OCI-LY1 (cell line): ENCODE results near the gene CDCA3.

Experiments used
- EZH2 ChIP-seq: fragments of 200-600 bp; sonication (generic), shearing (Covaris generic); IDR thresholded peaks from 2 replicates; pipeline ENCODE4 v1.8.0; 2017; ENCODE audit warnings: borderline replicate concordance, mixed run types, mild to moderate bottlenecking, antibody characterized with exemption, low read length, moderate library complexity, mixed read lengths
- TF ChIP-seq, protein P1 (sequence below): fragments of 200-600 bp; sonication (generic), shearing (Covaris generic); IDR thresholded peaks from 2 replicates; pipeline ENCODE4 v1.5.1; 2017; ENCODE audit warnings: mild to moderate bottlenecking, antibody characterized with exemption, low read length, moderate library complexity, mixed read lengths

DNA sequence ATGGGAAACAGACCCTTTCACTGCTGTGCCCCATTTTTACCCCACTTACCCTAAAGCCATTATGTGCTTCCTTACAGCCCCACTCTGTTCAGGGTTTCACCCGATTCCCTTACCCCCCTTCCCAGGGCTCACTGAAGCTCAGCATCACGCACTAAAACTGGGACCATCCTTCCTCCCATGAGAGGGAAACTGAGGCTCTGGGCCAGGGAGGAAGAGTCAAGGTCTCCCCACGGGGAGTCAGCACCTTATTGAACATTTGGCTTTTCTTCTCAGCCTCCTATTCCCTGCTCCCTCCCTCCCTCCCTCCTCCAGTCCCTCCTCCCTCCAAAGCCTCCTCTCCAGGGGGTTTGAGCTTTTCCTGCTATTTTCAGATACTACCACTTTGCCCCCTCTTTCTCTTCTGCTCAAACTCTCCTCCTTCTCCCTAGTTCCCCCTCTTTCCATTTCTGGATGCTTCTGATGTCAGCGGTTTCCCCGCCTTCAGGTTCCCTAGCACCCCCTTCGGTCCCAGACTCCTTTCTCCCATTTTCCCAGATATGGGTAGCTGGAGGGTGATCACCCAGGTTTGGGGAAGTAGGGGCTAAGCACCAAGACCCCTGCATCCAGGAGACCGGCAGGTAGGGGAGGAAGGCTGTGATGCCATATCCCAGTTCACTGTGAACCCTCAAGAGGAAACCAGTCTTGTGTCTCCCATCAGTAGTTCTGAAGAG, 28.5 kb downstream of the CDCA3 start:
- TF ChIP-seq, protein P1, sequence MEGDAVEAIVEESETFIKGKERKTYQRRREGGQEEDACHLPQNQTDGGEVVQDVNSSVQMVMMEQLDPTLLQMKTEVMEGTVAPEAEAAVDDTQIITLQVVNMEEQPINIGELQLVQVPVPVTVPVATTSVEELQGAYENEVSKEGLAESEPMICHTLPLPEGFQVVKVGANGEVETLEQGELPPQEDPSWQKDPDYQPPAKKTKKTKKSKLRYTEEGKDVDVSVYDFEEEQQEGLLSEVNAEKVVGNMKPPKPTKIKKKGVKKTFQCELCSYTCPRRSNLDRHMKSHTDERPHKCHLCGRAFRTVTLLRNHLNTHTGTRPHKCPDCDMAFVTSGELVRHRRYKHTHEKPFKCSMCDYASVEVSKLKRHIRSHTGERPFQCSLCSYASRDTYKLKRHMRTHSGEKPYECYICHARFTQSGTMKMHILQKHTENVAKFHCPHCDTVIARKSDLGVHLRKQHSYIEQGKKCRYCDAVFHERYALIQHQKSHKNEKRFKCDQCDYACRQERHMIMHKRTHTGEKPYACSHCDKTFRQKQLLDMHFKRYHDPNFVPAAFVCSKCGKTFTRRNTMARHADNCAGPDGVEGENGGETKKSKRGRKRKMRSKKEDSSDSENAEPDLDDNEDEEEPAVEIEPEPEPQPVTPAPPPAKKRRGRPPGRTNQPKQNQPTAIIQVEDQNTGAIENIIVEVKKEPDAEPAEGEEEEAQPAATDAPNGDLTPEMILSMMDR: no peak
- no peak for TF ChIP-seq EZH2
